ACC112 (cell line): ENCODE results near the gene ENTPD6.

Source experiments
- H2AFZ ChIP-seq: fragments of 200-600 bp; sonication (generic); one replicate; pipeline ENCODE4 v1.6.0; 2017; ENCODE audit warnings: antibody characterized with exemption, low read length; ENCODE audit not compliant: unreplicated experiment
- H3K27ac ChIP-seq: fragments of 200-600 bp; sonication (generic); 2 replicates; pipeline ENCODE4 v1.5.1; 2014; ENCODE audit warnings: low read depth, mild to moderate bottlenecking, antibody characterized with exemption, low read length, moderate library complexity
- H3K27me3 ChIP-seq: fragments of 200-600 bp; sonication (generic); 2 replicates; pipeline ENCODE4 v1.6.1; 2014; ENCODE audit warnings: mild to moderate bottlenecking, antibody characterized with exemption, low read length, moderate library complexity, mixed read lengths; ENCODE audit not compliant: insufficient read depth
- H3K36me3 ChIP-seq: fragments of 200-600 bp; sonication (generic); 2 replicates; pipeline ENCODE4 v1.6.1; 2016; ENCODE audit warnings: mild to moderate bottlenecking, antibody characterized with exemption, low read length, moderate library complexity, mixed read lengths; ENCODE audit not compliant: insufficient read depth
- H3K4me1 ChIP-seq: fragments of 200-600 bp; sonication (generic); one replicate; pipeline ENCODE4 v1.6.1; 2016; ENCODE audit warnings: low read length, mixed read lengths; ENCODE audit not compliant: insufficient read depth, unreplicated experiment, control insufficient read depth
- H3K4me3 ChIP-seq: fragments of 200-600 bp; sonication (generic); 2 replicates; pipeline ENCODE4 v1.5.1; 2014; ENCODE audit warnings: mild to moderate bottlenecking, low read depth, low read length
- H3K79me2 ChIP-seq: fragments of 200-600 bp; sonication (generic); one replicate; pipeline ENCODE4 v1.6.0; 2016; ENCODE audit warnings: low read length; ENCODE audit not compliant: control insufficient read depth, unreplicated experiment, insufficient read depth

The ENTPD6 gene

GRCh38 chr20:25209911-25210310 lies 14.4 kb downstream of the ENTPD6 start:
- Histone ChIP-seq H3K27me3 (no peaks in the 10 kb centered on the region), H3K4me1 (no peaks in the 10 kb centered on the region), H3K4me3 (no peak overlapping the region), H3K27ac (no peak overlapping the region), H3K79me2 (peaks cover 33% of the 10 kb centered on the region), H3K36me3 (peaks cover under 1% of the 10 kb centered on the region; the same call in 1 of the 2 replicates), H2AFZ (no peak overlapping the region)

GRCh38 chr20:25211273-25211672 lies 15.8 kb downstream of the ENTPD6 start:
- H2AFZ ChIP-seq, result no peak overlapping the region
- H3K79me2 ChIP-seq, result peaks cover 19% of the 10 kb centered on the region
- no peaks in the 10 kb centered on the region for H3K4me1 ChIP-seq
- no peaks in the 10 kb centered on the region for H3K27me3 ChIP-seq
- H3K4me3 ChIP-seq, result no peak overlapping the region
- H3K27ac ChIP-seq, result no peak overlapping the region
- peaks cover 5% of the 10 kb centered on the region; the same call in 1 of the 2 replicates for H3K36me3 ChIP-seq

DNA sequence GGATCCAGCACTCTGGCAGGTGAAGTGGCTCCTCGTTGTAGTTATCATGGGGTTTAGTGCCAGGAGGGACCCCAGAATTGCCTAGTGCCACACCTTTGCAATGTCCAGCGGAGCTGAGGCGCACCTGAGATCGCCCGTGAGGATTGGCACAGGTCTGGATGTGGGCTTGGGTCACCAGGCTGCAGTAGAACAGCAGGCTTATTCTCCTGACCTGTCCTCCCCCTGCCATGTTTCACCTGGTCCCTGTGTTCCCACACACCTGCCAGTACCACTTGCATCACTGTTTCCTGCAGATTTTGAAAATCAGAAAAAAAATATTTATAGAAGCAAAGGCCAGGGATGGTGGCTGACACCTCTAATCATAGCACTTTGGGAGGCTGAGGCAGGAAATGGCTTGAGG lies 16.7 kb downstream of the ENTPD6 start:
- Histone ChIP-seq H3K27ac (no peak overlapping the region), H3K79me2 (peaks cover 10% of the 10 kb centered on the region), H3K4me3 (no peak overlapping the region), H3K27me3 (no peaks in the 10 kb centered on the region), H2AFZ (no peak overlapping the region), H3K36me3 (peaks cover 5% of the 10 kb centered on the region; the same call in 1 of the 2 replicates), H3K4me1 (no peaks in the 10 kb centered on the region)

GRCh38 chr20:25213566-25214425 lies 18.3 kb downstream of the ENTPD6 start:
- peaks cover 3% of the 10 kb centered on the region for H3K79me2 ChIP-seq
- no peak overlapping the region for H2AFZ ChIP-seq
- no peaks in the 10 kb centered on the region for H3K27me3 ChIP-seq
- H3K36me3 ChIP-seq, result peaks cover 5% of the 10 kb centered on the region; the same call in 1 of the 2 replicates
- H3K27ac ChIP-seq, result no peak overlapping the region
- H3K4me3 ChIP-seq, result no peak overlapping the region
- H3K4me1 ChIP-seq, result no peaks in the 10 kb centered on the region

GRCh38 chr20:25214426-25214790 lies 18.9 kb downstream of the ENTPD6 start:
- no peak overlapping the region for H3K4me3 ChIP-seq
- no peaks in the 10 kb centered on the region for H3K4me1 ChIP-seq
- H3K79me2 ChIP-seq, result peaks cover 3% of the 10 kb centered on the region
- no peak overlapping the region for H3K27ac ChIP-seq
- no peak overlapping the region for H2AFZ ChIP-seq
- no peaks in the 10 kb centered on the region for H3K27me3 ChIP-seq
- H3K36me3 ChIP-seq, result peaks cover 5% of the 10 kb centered on the region; the same call in 1 of the 2 replicates

DNA sequence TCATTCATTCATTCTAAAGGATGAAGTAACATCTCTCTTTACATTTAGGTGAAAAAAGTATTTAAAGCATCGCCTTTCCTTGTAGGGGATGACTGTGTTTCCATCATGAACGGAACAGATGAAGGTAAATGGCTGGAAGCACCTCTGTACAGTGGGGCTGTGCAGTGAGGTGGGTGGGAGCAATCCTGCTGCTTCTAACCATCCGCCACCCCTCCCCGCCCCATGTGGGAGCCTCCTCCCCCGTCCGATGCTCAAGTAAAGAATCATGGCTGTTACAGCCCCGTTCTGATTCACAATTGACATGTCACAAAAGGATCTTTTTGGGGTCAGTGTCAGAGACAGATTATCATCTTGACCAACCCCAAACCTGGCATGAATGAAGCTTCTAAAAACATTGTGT lies 19.3 kb downstream of the ENTPD6 start:
- no peaks in the 10 kb centered on the region for H3K4me1 ChIP-seq
- H3K27ac ChIP-seq, result no peak overlapping the region
- no peak overlapping the region for H2AFZ ChIP-seq
- H3K79me2 ChIP-seq, result peaks cover under 1% of the 10 kb centered on the region
- no peak overlapping the region for H3K4me3 ChIP-seq
- H3K27me3 ChIP-seq, result no peaks in the 10 kb centered on the region
- peaks cover 5% of the 10 kb centered on the region; the same call in 1 of the 2 replicates for H3K36me3 ChIP-seq

DNA sequence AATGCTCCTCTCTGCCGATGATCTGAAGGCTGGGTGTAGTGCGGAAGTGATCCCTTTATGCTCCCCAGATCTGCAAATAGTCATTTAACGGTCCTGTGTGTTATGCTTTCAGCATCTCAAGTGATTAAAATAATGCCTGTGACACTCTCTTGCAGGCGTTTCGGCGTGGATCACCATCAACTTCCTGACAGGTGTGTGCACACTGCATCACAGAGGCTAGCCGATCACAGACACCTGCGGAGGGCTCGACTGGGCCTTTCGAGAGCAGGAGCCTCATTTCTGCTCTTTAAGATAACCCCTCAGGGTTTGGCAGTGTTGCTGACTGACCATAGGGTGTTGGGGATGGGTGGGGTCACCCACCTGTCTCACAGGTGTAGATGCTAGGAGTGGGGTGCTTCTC lies 20.0 kb downstream of the ENTPD6 start:
- peaks cover 5% of the 10 kb centered on the region; the same call in 1 of the 2 replicates for H3K36me3 ChIP-seq
- no peaks in the 10 kb centered on the region for H3K79me2 ChIP-seq
- H3K4me3 ChIP-seq, result no peak overlapping the region
- no peak overlapping the region for H2AFZ ChIP-seq
- no peaks in the 10 kb centered on the region for H3K4me1 ChIP-seq
- no peaks in the 10 kb centered on the region for H3K27me3 ChIP-seq
- no peak overlapping the region for H3K27ac ChIP-seq

DNA sequence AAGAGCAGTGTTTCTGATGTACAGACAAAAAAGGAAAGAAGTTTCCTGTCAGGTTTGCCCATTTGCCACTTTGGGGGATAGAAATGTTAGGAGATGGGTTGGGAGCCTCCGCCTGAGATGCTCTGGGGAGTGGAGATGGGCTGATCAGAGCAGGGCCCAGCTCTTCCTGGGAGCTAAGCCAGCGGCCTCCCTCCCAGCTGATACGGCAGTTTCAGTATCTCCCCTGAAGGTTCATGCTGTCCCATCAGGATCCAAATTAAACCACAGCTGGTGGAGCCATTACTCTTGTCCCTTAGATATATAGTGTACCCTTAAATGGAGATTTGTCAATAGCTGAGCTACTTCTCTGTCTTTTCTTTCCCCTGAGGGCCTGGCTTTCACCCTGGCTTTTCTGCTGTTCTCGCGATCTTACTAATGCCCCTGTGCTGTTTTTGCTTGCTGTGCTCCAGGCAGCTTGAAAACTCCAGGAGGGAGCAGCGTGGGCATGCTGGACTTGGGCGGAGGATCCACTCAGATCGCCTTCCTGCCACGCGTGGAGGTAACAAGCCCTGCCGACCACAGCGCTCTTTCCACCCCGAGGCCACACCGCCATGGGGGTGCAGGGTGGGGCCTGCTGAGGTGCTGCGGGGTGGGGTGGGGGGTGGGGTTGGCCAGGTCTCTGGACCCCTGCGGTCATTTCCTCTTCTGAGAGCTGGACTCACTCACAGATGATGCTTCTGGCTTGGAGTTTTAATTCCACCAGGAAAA lies 20.9 kb downstream of the ENTPD6 start:
- peaks cover 5% of the 10 kb centered on the region; the same call in 1 of the 2 replicates for H3K36me3 ChIP-seq
- no peak overlapping the region for H3K27ac ChIP-seq
- H3K27me3 ChIP-seq, result no peaks in the 10 kb centered on the region
- H3K79me2 ChIP-seq, result no peaks in the 10 kb centered on the region
- no peak overlapping the region for H3K4me3 ChIP-seq
- H2AFZ ChIP-seq, result no peak overlapping the region
- H3K4me1 ChIP-seq, result no peaks in the 10 kb centered on the region

GRCh38 chr20:25217161-25218108 lies 21.9 kb downstream of the ENTPD6 start:
- no peak overlapping the region for H3K27ac ChIP-seq
- H3K27me3 ChIP-seq, result no peaks in the 10 kb centered on the region
- H3K4me3 ChIP-seq, result no peak overlapping the region
- H3K4me1 ChIP-seq, result peaks cover 2% of the 10 kb centered on the region
- no peak overlapping the region for H2AFZ ChIP-seq
- H3K36me3 ChIP-seq, result peaks cover 5% of the 10 kb centered on the region; the same call in 1 of the 2 replicates
- no peaks in the 10 kb centered on the region for H3K79me2 ChIP-seq

GRCh38 chr20:25218109-25218486 lies 22.6 kb downstream of the ENTPD6 start:
- Histone ChIP-seq H3K4me3 (no peak overlapping the region), H3K79me2 (no peaks in the 10 kb centered on the region), H3K4me1 (peaks cover 8% of the 10 kb centered on the region), H3K36me3 (peaks cover 5% of the 10 kb centered on the region; the same call in 1 of the 2 replicates), H3K27me3 (no peaks in the 10 kb centered on the region), H2AFZ (no peak overlapping the region), H3K27ac (no peak overlapping the region)
